SU-DHL-6 (cell line): ENCODE measurements around the gene PHYHIPL.

Source experiments
- CTCF ChIP-seq: fragments of 200-600 bp; sonication (generic); IDR thresholded peaks from one replicate; pipeline ENCODE4 v1.5.1; 2017; ENCODE audit warnings: antibody characterized with exemption, mild to moderate bottlenecking, low read length, moderate library complexity; ENCODE audit not compliant: insufficient read depth, poor library complexity, severe bottlenecking
- EZH2phosphoT487 ChIP-seq: fragments of 200-600 bp; sonication (generic), shearing (Covaris generic); conservative IDR thresholded peaks from 2 replicates; pipeline ENCODE4 v1.6.1; 2018; ENCODE audit warnings: mild to moderate bottlenecking, antibody characterized with exemption, low read length, moderate library complexity, mixed read lengths

GRCh38 chr10:59225211-59225610 lies 48.8 kb downstream of the PHYHIPL start:
- TF ChIP-seq CTCF (no peak), EZH2phosphoT487 (no peak)
